Endodermal cell (in vitro differentiated cells): ENCODE results near the gene DSP. TPM values are rescaled to one million over a fixed set of nuclear protein-coding genes. Genes with fewer than 3 reads are reported as not detected.
A peak's percentile ranks its signal among the peaks of the same experiment; 100 is the strongest.

Experiments
- DNase-seq: peaks from one replicate; pipeline ENCODE4 v3.0.0-alpha.2; 2017
- H3K27ac ChIP-seq: 2 replicates; pipeline ENCODE4 v1.5.1; 2013; ENCODE audit warnings: mild to moderate bottlenecking, low read depth, low read length, moderate library complexity
- H3K27me3 ChIP-seq: 2 replicates; pipeline ENCODE4 v1.6.1; 2013; ENCODE audit warnings: mild to moderate bottlenecking, low read length, moderate library complexity; ENCODE audit not compliant: insufficient read depth, control insufficient read depth, poor library complexity, severe bottlenecking
- H3K36me3 ChIP-seq: 2 replicates; pipeline ENCODE4 v1.7.0; 2013; ENCODE audit warnings: mild to moderate bottlenecking, low read length, moderate library complexity; ENCODE audit not compliant: control insufficient read depth, insufficient read depth
- H3K4me1 ChIP-seq: one replicate; pipeline ENCODE4 v1.7.0; 2013; ENCODE audit warnings: low read length; ENCODE audit not compliant: control insufficient read depth, insufficient read depth
- H3K4me3 ChIP-seq: 2 replicates; pipeline ENCODE4 v1.5.1; 2013; ENCODE audit warnings: mild to moderate bottlenecking, low read length, moderate library complexity
- H3K9ac ChIP-seq: 2 replicates; pipeline ENCODE4 v1.6.1; 2013; ENCODE audit warnings: mild to moderate bottlenecking, low read length, moderate library complexity; ENCODE audit not compliant: poor library complexity, severe bottlenecking; ENCODE audit errors: extremely low read depth
- H3K9me3 ChIP-seq: 2 replicates; pipeline ENCODE4 v1.6.1; 2013; ENCODE audit warnings: mild to moderate bottlenecking, low read length, moderate library complexity; ENCODE audit not compliant: control insufficient read depth
- H3K27ac Mint-ChIP-seq: 2 replicates; pipeline ENCODE4 v1.8.0; 2020; ENCODE audit warnings: mixed read lengths
- H3K27me3 Mint-ChIP-seq: 2 replicates; pipeline ENCODE4 v1.8.0; 2021; ENCODE audit warnings: mild to moderate bottlenecking, mixed read lengths; ENCODE audit not compliant: insufficient read depth
- H3K36me3 Mint-ChIP-seq: 2 replicates; pipeline ENCODE4 v1.8.0; 2020; ENCODE audit warnings: low read depth, mixed read lengths
- H3K4me1 Mint-ChIP-seq: 2 replicates; pipeline ENCODE4 v1.8.0; 2020; ENCODE audit warnings: mixed read lengths
- H3K4me3 Mint-ChIP-seq: 2 replicates; pipeline ENCODE4 v1.8.0; 2020; ENCODE audit warnings: mild to moderate bottlenecking, moderate library complexity, mixed read lengths
- H3K9me3 Mint-ChIP-seq: 2 replicates; pipeline ENCODE4 v1.8.0; 2020; ENCODE audit warnings: mild to moderate bottlenecking, mixed read lengths
- CTCF ChIP-seq: fragments of 200-600 bp; sonication (generic); conservative IDR thresholded peaks from 2 replicates; pipeline ENCODE4 v1.5.0; 2021; ENCODE audit warnings: antibody characterized with exemption, mild to moderate bottlenecking
- WGBS, 2 experiments: methylation state at CpG; one replicate each; pipeline versions ENCODE4 v1.1.5 to v1.1.7; 2013; ENCODE audit warnings: missing lambda C conversion rate in 2 of 2, mixed read lengths in 1 of 2; ENCODE audit not compliant: insufficient coverage in 1 of 2, insufficient read length in 1 of 2; 5-methylcytosine and 5-hydroxymethylcytosine counted together
- total RNA-seq, 2 donors: library from RNA; stranded (reverse); fragmentation: NEBNext Ultra II Directional in 1 of 2; extraction: Animal tissue kit (Norgen Biotek cat#: 25700) in 1 of 2; gene quantifications; 2 replicates in 1 of 2; 3 replicates in 1 of 2; pipeline ENCODE4 v1.2.1, GENCODE V29; 2021

The DSP gene
- total RNA-seq, 2 donors from 2014 or later = 123 to 152 TPM

- H3K4me1 Mint-ChIP-seq = peaks cover 47% of the 10 kb centered on the region
- no peak overlapping the region for H3K27ac ChIP-seq
- no peaks in the 10 kb centered on the region for H3K27me3 ChIP-seq
- no peak for TF ChIP-seq CTCF
- H3K4me1 ChIP-seq = peaks cover 10% of the 10 kb centered on the region
- H3K9ac ChIP-seq = no peak overlapping the region
- peaks cover 18% of the 10 kb centered on the region for H3K36me3 Mint-ChIP-seq
- no peak overlapping the region for H3K27ac Mint-ChIP-seq
- H3K4me3 Mint-ChIP-seq = peak overlapping the region; percentile 20
- peaks cover 13% of the 10 kb centered on the region for H3K36me3 ChIP-seq
- 86 to 96% methylated on average over 1 to 4 of the region's 4 CpGs for WGBS, 2 experiments
- no peak for DNase-seq
- no peaks in the 10 kb centered on the region for H3K9me3 Mint-ChIP-seq
- no peaks in the 10 kb centered on the region for H3K27me3 Mint-ChIP-seq
- no peaks in the 10 kb centered on the region for H3K9me3 ChIP-seq
- H3K4me3 ChIP-seq = no peak overlapping the region
These were observed 5.8 kb downstream of the DSP start for GRCh38 chr6:7547315-7547714.

- Mint-ChIP-seq H3K36me3 (peaks cover 22% of the 10 kb centered on the region), H3K27me3 (no peaks in the 10 kb centered on the region), H3K9me3 (no peaks in the 10 kb centered on the region), H3K4me1 (peaks cover 49% of the 10 kb centered on the region), H3K4me3 (no peak overlapping the region), H3K27ac (no peak overlapping the region)
- Histone ChIP-seq H3K9me3 (no peaks in the 10 kb centered on the region), H3K4me1 (peaks cover 9% of the 10 kb centered on the region), H3K9ac (no peak overlapping the region), H3K4me3 (no peak overlapping the region), H3K27me3 (no peaks in the 10 kb centered on the region), H3K36me3 (peaks cover 15% of the 10 kb centered on the region), H3K27ac (no peak overlapping the region)
- 91 to 100% methylated on average over 1 to 2 of the region's 2 CpGs for WGBS, 2 experiments
- no peak for DNase-seq
- TF ChIP-seq CTCF = no peak
These were observed 8.9 kb downstream of the DSP start for GRCh38 chr6:7550433-7550801.

- no peak for TF ChIP-seq CTCF
- H3K36me3 ChIP-seq = peaks cover 42% of the 10 kb centered on the region
- H3K36me3 Mint-ChIP-seq = peaks cover 39% of the 10 kb centered on the region
- H3K4me3 Mint-ChIP-seq = no peak overlapping the region
- no peaks in the 10 kb centered on the region for H3K27me3 Mint-ChIP-seq
- no peak overlapping the region for H3K27ac ChIP-seq
- H3K27ac Mint-ChIP-seq = peak overlapping the region; percentile 35
- no peak overlapping the region for H3K9ac ChIP-seq
- DNase-seq = no peak
- no peak overlapping the region for H3K4me3 ChIP-seq
- 84 to 100% methylated on average over 2 to 5 of the region's 6 CpGs for WGBS, 2 experiments
- H3K9me3 ChIP-seq = no peaks in the 10 kb centered on the region
- H3K4me1 ChIP-seq = peaks cover 2% of the 10 kb centered on the region
- no peaks in the 10 kb centered on the region for H3K27me3 ChIP-seq
- H3K4me1 Mint-ChIP-seq = peaks cover 21% of the 10 kb centered on the region
- H3K9me3 Mint-ChIP-seq = no peaks in the 10 kb centered on the region
These were observed 13.2 kb downstream of the DSP start for GRCh38 chr6:7554533-7555275.
